Smooth muscle cell (in vitro differentiated cells): ENCODE data around the gene OR13F1. TPM values are rescaled to one million over a fixed set of nuclear protein-coding genes. Genes with fewer than 3 reads are reported as not detected.

ENCODE experiments used
- DNase-seq: peaks from one replicate; lab custom pipeline; 2025; ENCODE audit not compliant: unreplicated experiment; lab: John Stamatoyannopoulos, UW
- H2AFZ ChIP-seq: fragments of 200-600 bp; sonication (generic); 2 replicates; pipeline ENCODE4 v1.6.0; 2016; ENCODE audit warnings: antibody characterized with exemption, low read depth, mild to moderate bottlenecking
- H3F3A ChIP-seq: fragments of 200-600 bp; sonication (generic); 2 replicates; pipeline ENCODE4 v1.6.0; 2017; ENCODE audit warnings: antibody characterized with exemption, low read depth
- H3K27ac ChIP-seq: fragments of 200-600 bp; sonication (generic); 2 replicates; pipeline ENCODE4 v1.5.1; 2016; ENCODE audit warnings: low read depth, mild to moderate bottlenecking
- H3K27me3 ChIP-seq: fragments of 200-600 bp; sonication (generic); 2 replicates; pipeline ENCODE4 v1.6.1; 2016; ENCODE audit warnings: low read depth, mild to moderate bottlenecking
- H3K36me3 ChIP-seq: fragments of 200-600 bp; sonication (generic); 2 replicates; pipeline ENCODE4 v1.5.1; 2016; ENCODE audit warnings: low read depth
- H3K4me1 ChIP-seq: fragments of 200-600 bp; sonication (generic); 2 replicates; pipeline ENCODE4 v1.5.1; 2016; ENCODE audit warnings: low read depth
- H3K4me2 ChIP-seq: fragments of 200-600 bp; sonication (generic); 2 replicates; pipeline ENCODE4 v1.6.0; 2016; ENCODE audit warnings: mild to moderate bottlenecking
- H3K4me3 ChIP-seq: fragments of 200-600 bp; sonication (generic); 2 replicates; pipeline ENCODE4 v1.5.1; 2016; ENCODE audit warnings: mild to moderate bottlenecking
- H3K79me2 ChIP-seq: fragments of 200-600 bp; sonication (generic); 2 replicates; pipeline ENCODE4 v1.6.0; 2016; ENCODE audit warnings: low read depth, mild to moderate bottlenecking
- H3K9ac ChIP-seq: fragments of 200-600 bp; sonication (generic); 2 replicates; pipeline ENCODE4 v1.6.0; 2016; ENCODE audit warnings: low read depth
- H3K9me3 ChIP-seq: fragments of 200-600 bp; sonication (generic); replicated peaks from 2 replicates; pipeline ENCODE4 v1.5.1; 2016; ENCODE audit warnings: low read depth
- H4K20me1 ChIP-seq: fragments of 200-600 bp; sonication (generic); 2 replicates; pipeline ENCODE4 v1.6.0; 2016; ENCODE audit warnings: low read depth
- WGBS: methylation state at CpG from one replicate; pipeline ENCODE4 v1.1.7; 2016; ENCODE audit warnings: low lambda C conversion rate; 5-methylcytosine and 5-hydroxymethylcytosine counted together
- polyA plus RNA-seq: library from polyadenylated mRNA; unstranded; fragments of >200 nt; fragmentation: Nextera tagmentation; extraction: Ambion mirVana; gene quantifications from 2 replicates; pipeline ENCODE4 v1.2.1, GENCODE V29; 2016
- total RNA-seq: library from RNA; depleted of rRNA; stranded (reverse); fragments of >200 nt; gene quantifications from 2 replicates; pipeline ENCODE4 v1.2.3, GENCODE V29; 2014
- TF ChIP-seq, protein P1 (sequence below): fragments of 200-600 bp; sonication (generic); IDR thresholded peaks from 2 replicates; pipeline ENCODE4 v1.5.1; 2017; ENCODE audit warnings: borderline replicate concordance, mild to moderate bottlenecking, antibody characterized with exemption; ENCODE audit not compliant: insufficient read depth, poor library complexity, severe bottlenecking

OR13F1 gene, protein sequence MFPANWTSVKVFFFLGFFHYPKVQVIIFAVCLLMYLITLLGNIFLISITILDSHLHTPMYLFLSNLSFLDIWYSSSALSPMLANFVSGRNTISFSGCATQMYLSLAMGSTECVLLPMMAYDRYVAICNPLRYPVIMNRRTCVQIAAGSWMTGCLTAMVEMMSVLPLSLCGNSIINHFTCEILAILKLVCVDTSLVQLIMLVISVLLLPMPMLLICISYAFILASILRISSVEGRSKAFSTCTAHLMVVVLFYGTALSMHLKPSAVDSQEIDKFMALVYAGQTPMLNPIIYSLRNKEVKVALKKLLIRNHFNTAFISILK
- total RNA-seq (not detected in 2 replicates), polyA plus RNA-seq (not detected in 2 replicates)

DNA sequence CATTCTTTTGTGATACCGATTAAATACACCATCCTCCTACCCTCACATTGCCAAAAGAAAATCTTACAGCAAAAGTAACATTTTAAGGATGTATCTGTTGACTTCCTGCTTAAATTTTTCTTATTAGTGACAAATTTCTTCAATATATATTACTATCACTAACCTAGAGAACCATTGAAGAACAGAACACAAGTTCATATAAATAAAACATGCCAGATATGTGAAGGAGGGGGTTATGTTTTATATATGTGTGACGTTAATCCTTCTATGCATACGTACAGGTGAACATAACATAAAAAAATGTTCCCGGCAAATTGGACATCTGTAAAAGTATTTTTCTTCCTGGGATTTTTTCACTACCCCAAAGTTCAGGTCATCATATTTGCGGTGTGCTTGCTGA is at the start of gene OR13F1:
OR13F1 (plus strand) TSS at position 301 of the 400 bp plus-strand sequence; CDS start at position 301, 0 bp downstream.
- H3K9ac ChIP-seq = no peak within 1 kb of the TSS
- no peak within 1 kb of the TSS for H3K27ac ChIP-seq
- no peak within 1 kb of the TSS for H3K4me3 ChIP-seq
- DNase-seq = no peak
- H3K27me3 ChIP-seq = no peaks in the 10 kb centered on the region
- TF ChIP-seq, protein P1, sequence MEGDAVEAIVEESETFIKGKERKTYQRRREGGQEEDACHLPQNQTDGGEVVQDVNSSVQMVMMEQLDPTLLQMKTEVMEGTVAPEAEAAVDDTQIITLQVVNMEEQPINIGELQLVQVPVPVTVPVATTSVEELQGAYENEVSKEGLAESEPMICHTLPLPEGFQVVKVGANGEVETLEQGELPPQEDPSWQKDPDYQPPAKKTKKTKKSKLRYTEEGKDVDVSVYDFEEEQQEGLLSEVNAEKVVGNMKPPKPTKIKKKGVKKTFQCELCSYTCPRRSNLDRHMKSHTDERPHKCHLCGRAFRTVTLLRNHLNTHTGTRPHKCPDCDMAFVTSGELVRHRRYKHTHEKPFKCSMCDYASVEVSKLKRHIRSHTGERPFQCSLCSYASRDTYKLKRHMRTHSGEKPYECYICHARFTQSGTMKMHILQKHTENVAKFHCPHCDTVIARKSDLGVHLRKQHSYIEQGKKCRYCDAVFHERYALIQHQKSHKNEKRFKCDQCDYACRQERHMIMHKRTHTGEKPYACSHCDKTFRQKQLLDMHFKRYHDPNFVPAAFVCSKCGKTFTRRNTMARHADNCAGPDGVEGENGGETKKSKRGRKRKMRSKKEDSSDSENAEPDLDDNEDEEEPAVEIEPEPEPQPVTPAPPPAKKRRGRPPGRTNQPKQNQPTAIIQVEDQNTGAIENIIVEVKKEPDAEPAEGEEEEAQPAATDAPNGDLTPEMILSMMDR = no peak
- H3K4me2 ChIP-seq = no peak within 1 kb of the TSS
- WGBS = 83% methylated on average over 5 of the region's 5 CpGs
- no peaks in the 10 kb centered on the region for H3K4me1 ChIP-seq
- no peaks in the 10 kb centered on the region for H3K36me3 ChIP-seq
- H3K9me3 ChIP-seq = no peaks in the 10 kb centered on the region
- no peaks in the 10 kb centered on the region for H3F3A ChIP-seq
- no peaks in the 10 kb centered on the region for H4K20me1 ChIP-seq
- no peaks in the 10 kb centered on the region for H3K79me2 ChIP-seq
- H2AFZ ChIP-seq = no peak within 1 kb of the TSS

DNA sequence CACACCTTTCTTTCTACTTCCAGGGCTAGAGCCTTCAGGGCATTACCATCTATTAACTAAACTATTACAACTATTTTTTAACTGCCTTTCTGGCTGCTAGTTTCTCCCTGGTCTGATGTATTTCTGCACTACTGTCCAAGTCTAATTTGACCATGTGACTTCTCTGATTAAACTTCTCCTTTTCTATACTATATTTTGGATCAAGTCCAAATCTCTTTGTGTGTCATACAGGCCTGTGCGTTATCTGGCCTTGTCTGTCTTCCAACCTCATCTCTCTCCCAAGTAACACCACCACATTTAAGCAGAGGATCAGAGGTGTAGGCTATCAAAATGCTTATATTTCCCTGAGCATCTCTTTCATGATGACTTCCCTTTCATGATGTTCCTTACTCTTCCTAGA is 47.2 kb upstream of the OR13F1 start:
- H4K20me1 ChIP-seq = no peaks in the 10 kb centered on the region
- H3K4me2 ChIP-seq = no peak overlapping the region
- DNase-seq = no peak
- no peak overlapping the region for H2AFZ ChIP-seq
- no peaks in the 10 kb centered on the region for H3K79me2 ChIP-seq
- H3K27me3 ChIP-seq = no peaks in the 10 kb centered on the region
- no peaks in the 10 kb centered on the region for H3K9me3 ChIP-seq
- H3K9ac ChIP-seq = no peak overlapping the region
- TF ChIP-seq, protein P1 = no peak
- no peak overlapping the region for H3K27ac ChIP-seq
- H3K4me1 ChIP-seq = no peaks in the 10 kb centered on the region
- 79% methylated on average over 1 of the region's 1 CpG for WGBS
- H3K4me3 ChIP-seq = no peak overlapping the region
- H3F3A ChIP-seq = no peaks in the 10 kb centered on the region
- H3K36me3 ChIP-seq = no peaks in the 10 kb centered on the region

DNA sequence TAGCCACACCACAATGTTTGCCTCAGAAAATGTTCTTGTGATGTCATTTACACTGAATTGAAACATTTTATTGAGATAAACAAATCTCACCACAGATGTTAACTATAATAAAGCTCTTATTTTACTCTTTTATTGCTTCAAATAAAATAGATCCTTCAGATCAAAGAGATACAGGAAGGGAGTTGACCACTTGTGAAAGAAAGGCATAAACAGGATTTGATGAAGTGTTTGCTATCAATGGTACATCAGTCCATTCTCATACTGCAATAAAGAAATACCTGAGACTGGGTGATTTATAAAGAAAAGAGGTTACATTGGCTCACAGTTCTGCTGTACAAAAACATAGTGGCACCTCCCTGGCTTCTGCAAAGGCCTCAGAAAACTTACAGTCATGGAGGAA is 40.2 kb upstream of the OR13F1 start:
- TF ChIP-seq, protein P1 = no peak
- Histone ChIP-seq H3F3A (no peaks in the 10 kb centered on the region), H3K9me3 (no peaks in the 10 kb centered on the region), H2AFZ (no peak overlapping the region), H3K4me1 (no peaks in the 10 kb centered on the region), H3K4me2 (no peak overlapping the region), H4K20me1 (no peaks in the 10 kb centered on the region), H3K9ac (no peak overlapping the region), H3K27ac (no peak overlapping the region), H3K36me3 (no peaks in the 10 kb centered on the region), H3K27me3 (no peaks in the 10 kb centered on the region), H3K4me3 (no peak overlapping the region), H3K79me2 (no peaks in the 10 kb centered on the region)
- no peak for DNase-seq

DNA sequence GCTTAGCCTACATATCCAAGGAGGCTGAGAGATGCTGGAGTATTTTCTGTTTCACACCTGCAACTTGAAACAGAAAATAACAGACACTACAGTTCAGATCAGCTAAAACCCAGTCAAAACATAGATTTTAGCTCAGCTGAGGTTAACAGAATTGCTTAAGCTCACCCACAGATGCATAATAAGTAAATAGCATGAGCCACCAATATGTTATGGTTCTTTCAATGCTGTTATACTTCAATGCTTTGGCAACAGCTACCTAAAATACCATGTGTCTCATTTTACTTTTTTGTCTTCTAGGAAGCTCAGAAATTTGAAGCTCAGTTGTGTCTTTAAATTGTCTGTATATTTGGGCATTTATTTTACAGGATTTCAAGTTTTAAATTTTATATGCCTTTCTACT is 35.8 kb upstream of the OR13F1 start:
- no peak for DNase-seq
- no peaks in the 10 kb centered on the region for H3K79me2 ChIP-seq

More for the DNA sequence above, 35.8 kb upstream of the OR13F1 start:
- H3K36me3 ChIP-seq = no peaks in the 10 kb centered on the region
- no peak overlapping the region for H3K27ac ChIP-seq
- no peaks in the 10 kb centered on the region for H3K27me3 ChIP-seq
- H4K20me1 ChIP-seq = no peaks in the 10 kb centered on the region
- H3K4me2 ChIP-seq = no peak overlapping the region
- TF ChIP-seq, protein P1 = no peak
- H3K4me1 ChIP-seq = no peaks in the 10 kb centered on the region
- no peaks in the 10 kb centered on the region for H3F3A ChIP-seq
- no peak overlapping the region for H3K9ac ChIP-seq
- H2AFZ ChIP-seq = no peak overlapping the region
- no peak overlapping the region for H3K4me3 ChIP-seq
- H3K9me3 ChIP-seq = no peaks in the 10 kb centered on the region
